ENCODE measurements around the gene GGT1. TPM values are rescaled to one million over a fixed set of nuclear protein-coding genes. Genes with fewer than 3 reads are reported as not detected.

The GGT1 gene
- total RNA-seq, 1 donor from 2014 or later = 3.3 TPM

- no peaks in the 10 kb centered on the region for H3K4me1 Mint-ChIP-seq
These were observed 20.8 kb upstream of the GGT1 start for GRCh38 chr22:24582056-24582814.

GRCh38 chr22:24583221-24584165, 19.5 kb upstream of the GGT1 start:
- H3K9me3 Mint-ChIP-seq = no peaks in the 10 kb centered on the region
- no peak for TF ChIP-seq CTCF (conservative IDR thresholded peaks at IDR 0.05)
- H3K4me3 Mint-ChIP-seq = no peak overlapping the region
- peak overlapping the region; percentile 78 for H3K27ac Mint-ChIP-seq (ENCODE audit: unreplicated experiment)
- H3K36me3 Mint-ChIP-seq (ENCODE audit: low read depth) = no peaks in the 10 kb centered on the region
- no peaks in the 10 kb centered on the region for H3K4me1 Mint-ChIP-seq
- DNase-seq (ENCODE audit: low read depth, low spot score) = no peak
- no peaks in the 10 kb centered on the region for H3K27me3 Mint-ChIP-seq (ENCODE audit: low read depth)

More at GRCh38 chr22:24582056-24582814, 20.8 kb upstream of the GGT1 start:
- Mint-ChIP-seq H3K9me3 (no peaks in the 10 kb centered on the region), H3K4me3 (no peak overlapping the region), H3K27ac (ENCODE audit: unreplicated experiment) (no peak overlapping the region), H3K36me3 (ENCODE audit: low read depth) (no peaks in the 10 kb centered on the region), H3K27me3 (ENCODE audit: low read depth) (no peaks in the 10 kb centered on the region)
- no peak for TF ChIP-seq CTCF (conservative IDR thresholded peaks at IDR 0.05)
- DNase-seq (ENCODE audit: low read depth, low spot score) = no peak

GRCh38 chr22:24584166-24584790, 18.7 kb upstream of the GGT1 start:
- Mint-ChIP-seq H3K4me1 (no peaks in the 10 kb centered on the region), H3K27ac (ENCODE audit: unreplicated experiment) (peak overlapping the region; percentile 78), H3K9me3 (no peaks in the 10 kb centered on the region), H3K27me3 (ENCODE audit: low read depth) (no peaks in the 10 kb centered on the region), H3K36me3 (ENCODE audit: low read depth) (no peaks in the 10 kb centered on the region), H3K4me3 (no peak overlapping the region)
- no peak for DNase-seq (ENCODE audit: low read depth, low spot score)
- no peak for TF ChIP-seq CTCF (conservative IDR thresholded peaks at IDR 0.05)

GRCh38 chr22:24584871-24585411, 18.1 kb upstream of the GGT1 start:
- Mint-ChIP-seq H3K4me3 (no peak overlapping the region), H3K4me1 (no peaks in the 10 kb centered on the region), H3K27ac (ENCODE audit: unreplicated experiment) (peak overlapping the region; percentile 35), H3K9me3 (no peaks in the 10 kb centered on the region), H3K27me3 (ENCODE audit: low read depth) (no peaks in the 10 kb centered on the region), H3K36me3 (ENCODE audit: low read depth) (no peaks in the 10 kb centered on the region)
- no peak for DNase-seq (ENCODE audit: low read depth, low spot score)
- TF ChIP-seq CTCF (conservative IDR thresholded peaks at IDR 0.05) = no peak

- Mint-ChIP-seq H3K27ac (ENCODE audit: unreplicated experiment) (no peak overlapping the region), H3K9me3 (no peaks in the 10 kb centered on the region), H3K36me3 (ENCODE audit: low read depth) (no peaks in the 10 kb centered on the region), H3K27me3 (ENCODE audit: low read depth) (no peaks in the 10 kb centered on the region), H3K4me1 (no peaks in the 10 kb centered on the region), H3K4me3 (no peak overlapping the region)
- DNase-seq (ENCODE audit: low read depth, low spot score) = no peak
- no peak for TF ChIP-seq CTCF (conservative IDR thresholded peaks at IDR 0.05)
These were observed 17.5 kb upstream of the GGT1 start for GRCh38 chr22:24585461-24585860.
